ENCODE results near the gene S100A3.

Gene S100A3

GRCh38 chr1:153527683-153528040 is 21.4 kb downstream of the S100A3 start:
- H3K4me3 ChIP-seq (ENCODE audit: low read depth, low read length, poor library complexity, severe bottlenecking), result no peak overlapping the region
- no peak overlapping the region for H3K4me2 ChIP-seq (ENCODE audit: low read length)
- no peaks in the 10 kb centered on the region for H3K79me2 ChIP-seq (ENCODE audit: insufficient read depth, low read length)
- H3K4me1 ChIP-seq (ENCODE audit: insufficient read depth, low read length, severe bottlenecking), result no peaks in the 10 kb centered on the region
- no peaks in the 10 kb centered on the region for H4K20me1 ChIP-seq (ENCODE audit: insufficient read depth, low read length)
- no peak overlapping the region for H2AFZ ChIP-seq (ENCODE audit: low read length)
- H3F3A ChIP-seq (ENCODE audit: insufficient read depth, low read length), result no peaks in the 10 kb centered on the region
- no peaks in the 10 kb centered on the region for H3K9me2 ChIP-seq (ENCODE audit: low read depth, low read length)
- H3K9ac ChIP-seq (ENCODE audit: low read length), result no peak overlapping the region
- no peaks in the 10 kb centered on the region for H3K36me3 ChIP-seq (ENCODE audit: insufficient read depth, low read length)
- H3K27me3 ChIP-seq (ENCODE audit: insufficient read depth, low read length), result peaks cover 4% of the 10 kb centered on the region
- H3K27ac ChIP-seq (ENCODE audit: low read depth, low read length, poor library complexity, severe bottlenecking), result no peak overlapping the region
- no peaks in the 10 kb centered on the region for H3K9me3 ChIP-seq (ENCODE audit: low read length)
- TF ChIP-seq CTCF (IDR thresholded peaks at IDR 0.05; ENCODE audit: low read length) (no peak), EZH2 (IDR thresholded peaks at IDR 0.05; ENCODE audit: borderline replicate concordance, low read length) (no peak)

- Histone ChIP-seq H3K9me3 (ENCODE audit: low read length) (no peaks in the 10 kb centered on the region), H3K4me1 (ENCODE audit: insufficient read depth, low read length, severe bottlenecking) (no peaks in the 10 kb centered on the region), H3K9ac (ENCODE audit: low read length) (no peak overlapping the region), H3K36me3 (ENCODE audit: insufficient read depth, low read length) (no peaks in the 10 kb centered on the region), H4K20me1 (ENCODE audit: insufficient read depth, low read length) (no peaks in the 10 kb centered on the region), H3K4me3 (ENCODE audit: low read depth, low read length, poor library complexity, severe bottlenecking) (no peak overlapping the region), H3F3A (ENCODE audit: insufficient read depth, low read length) (no peaks in the 10 kb centered on the region), H3K79me2 (ENCODE audit: insufficient read depth, low read length) (no peaks in the 10 kb centered on the region), H3K9me2 (ENCODE audit: low read depth, low read length) (no peaks in the 10 kb centered on the region), H3K4me2 (ENCODE audit: low read length) (no peak overlapping the region), H3K27ac (ENCODE audit: low read depth, low read length, poor library complexity, severe bottlenecking) (no peak overlapping the region), H2AFZ (ENCODE audit: low read length) (no peak overlapping the region), H3K27me3 (ENCODE audit: insufficient read depth, low read length) (peaks cover 4% of the 10 kb centered on the region)
- TF ChIP-seq CTCF (IDR thresholded peaks at IDR 0.05; ENCODE audit: low read length) (no peak), EZH2 (IDR thresholded peaks at IDR 0.05; ENCODE audit: borderline replicate concordance, low read length) (no peak)
Observed at GRCh38 chr1:153527023-153527682, 21.9 kb downstream of the S100A3 start.

- no peaks in the 10 kb centered on the region for H3K9me3 ChIP-seq (ENCODE audit: low read length)
- no peaks in the 10 kb centered on the region for H3K4me1 ChIP-seq (ENCODE audit: insufficient read depth, low read length, severe bottlenecking)
- no peak overlapping the region for H2AFZ ChIP-seq (ENCODE audit: low read length)
- no peaks in the 10 kb centered on the region for H3K9me2 ChIP-seq (ENCODE audit: low read depth, low read length)
- no peaks in the 10 kb centered on the region for H4K20me1 ChIP-seq (ENCODE audit: insufficient read depth, low read length)
- H3K27me3 ChIP-seq (ENCODE audit: insufficient read depth, low read length), result peaks cover 4% of the 10 kb centered on the region
- H3K9ac ChIP-seq (ENCODE audit: low read length), result no peak overlapping the region
- no peak overlapping the region for H3K27ac ChIP-seq (ENCODE audit: low read depth, low read length, poor library complexity, severe bottlenecking)
- H3K79me2 ChIP-seq (ENCODE audit: insufficient read depth, low read length), result no peaks in the 10 kb centered on the region
- no peak overlapping the region for H3K4me3 ChIP-seq (ENCODE audit: low read depth, low read length, poor library complexity, severe bottlenecking)
- no peak for TF ChIP-seq EZH2 (IDR thresholded peaks at IDR 0.05; ENCODE audit: borderline replicate concordance, low read length)
- TF ChIP-seq CTCF (IDR thresholded peaks at IDR 0.05; ENCODE audit: low read length), result no peak
- no peak overlapping the region for H3K4me2 ChIP-seq (ENCODE audit: low read length)
- no peaks in the 10 kb centered on the region for H3K36me3 ChIP-seq (ENCODE audit: insufficient read depth, low read length)
- no peaks in the 10 kb centered on the region for H3F3A ChIP-seq (ENCODE audit: insufficient read depth, low read length)
Observed at GRCh38 chr1:153526132-153526543, 22.9 kb downstream of the S100A3 start.
